Duodenal mucosa (tissue), 2 donors: ENCODE measurements around the gene SRI.
"Not testable (repeated sequence)": the region's sequence is repeated elsewhere in the genome, so short reads cannot be mapped to it uniquely, and the experiment has no call there.

ENCODE experiments used
- H3K27ac ChIP-seq: one replicate; pipeline ENCODE4 v1.7.0; 2013; ENCODE audit warnings: low read depth, low read length
- H3K27me3 ChIP-seq, 2 donors: one replicate each; pipeline ENCODE4 v1.7.0; 2013; ENCODE audit warnings: low read length in 2 of 2, control low read depth in 1 of 2; ENCODE audit not compliant: insufficient read depth in 2 of 2, control insufficient read depth in 1 of 2
- H3K36me3 ChIP-seq, 2 donors: one replicate each; pipeline ENCODE4 v1.7.0; 2013; ENCODE audit warnings: low read length in 2 of 2, control low read depth in 1 of 2; ENCODE audit not compliant: insufficient read depth in 2 of 2, control insufficient read depth in 1 of 2
- H3K4me1 ChIP-seq, 2 donors: one replicate each; pipeline ENCODE4 v1.7.0; 2013; ENCODE audit warnings: low read length in 2 of 2, control low read depth in 1 of 2; ENCODE audit not compliant: insufficient read depth in 2 of 2, control insufficient read depth in 1 of 2
- H3K4me3 ChIP-seq, 2 donors: one replicate each; pipeline ENCODE4 v1.7.0; 2013; ENCODE audit warnings: low read length in 2 of 2, low read depth in 1 of 2
- H3K9ac ChIP-seq, 2 donors: one replicate each; pipeline ENCODE4 v1.7.0; 2013; ENCODE audit warnings: low read length in 2 of 2, low read depth in 1 of 2
- H3K9me3 ChIP-seq, 2 donors: one replicate each; pipeline ENCODE4 v1.7.0; 2013; ENCODE audit warnings: low read length in 2 of 2, control low read depth in 1 of 2; ENCODE audit not compliant: control insufficient read depth in 1 of 2

Gene SRI

GRCh38 chr7:88219781-88220747, at the start of gene SRI:
Gene SRI (minus strand): TSS chr7:88220038. CDS start chr7:88220026, 12 bp downstream.
- no peaks in the 10 kb centered on the region for H3K27me3 ChIP-seq
- H3K27ac ChIP-seq = peak within 1 kb of the TSS; percentile 88
- peaks cover 14 to 22% of the 10 kb centered on the region in 2 donors for H3K36me3 ChIP-seq
- no peaks in the 10 kb centered on the region for H3K9me3 ChIP-seq
- H3K9ac ChIP-seq = peak within 1 kb of the TSS; percentile 88 to 89
- H3K4me3 ChIP-seq = peak within 1 kb of the TSS; percentile 88 to 98
- H3K4me1 ChIP-seq = peaks cover 28 to 32% of the 10 kb centered on the region in 2 donors

- H3K27ac ChIP-seq = no peak overlapping the region
- H3K9me3 ChIP-seq = no peaks in the 10 kb centered on the region
- H3K4me1 ChIP-seq = no peaks in the 10 kb centered on the region
- no peak overlapping the region for H3K9ac ChIP-seq
- H3K36me3 ChIP-seq = no peaks in the 10 kb centered on the region
- H3K27me3 ChIP-seq = no peaks in the 10 kb centered on the region
- no peak overlapping the region for H3K4me3 ChIP-seq
Observed at GRCh38 chr7:88269586-88269985, 49.7 kb upstream of the SRI start.

GRCh38 chr7:88268858-88269257, 49.0 kb upstream of the SRI start:
- Histone ChIP-seq H3K36me3 (no peaks in the 10 kb centered on the region), H3K9me3 (no peaks in the 10 kb centered on the region), H3K27me3 (no peaks in the 10 kb centered on the region), H3K27ac (no peak overlapping the region), H3K4me1 (no peaks in the 10 kb centered on the region), H3K9ac (no peak overlapping the region), H3K4me3 (no peak overlapping the region)

GRCh38 chr7:88268051-88268450, 48.2 kb upstream of the SRI start:
- no peaks in the 10 kb centered on the region for H3K9me3 ChIP-seq
- H3K4me1 ChIP-seq = no peaks in the 10 kb centered on the region
- H3K27me3 ChIP-seq = no peaks in the 10 kb centered on the region
- H3K27ac ChIP-seq = no peak overlapping the region
- no peak overlapping the region for H3K9ac ChIP-seq
- H3K4me3 ChIP-seq = no peak overlapping the region
- no peaks in the 10 kb centered on the region for H3K36me3 ChIP-seq

DNA sequence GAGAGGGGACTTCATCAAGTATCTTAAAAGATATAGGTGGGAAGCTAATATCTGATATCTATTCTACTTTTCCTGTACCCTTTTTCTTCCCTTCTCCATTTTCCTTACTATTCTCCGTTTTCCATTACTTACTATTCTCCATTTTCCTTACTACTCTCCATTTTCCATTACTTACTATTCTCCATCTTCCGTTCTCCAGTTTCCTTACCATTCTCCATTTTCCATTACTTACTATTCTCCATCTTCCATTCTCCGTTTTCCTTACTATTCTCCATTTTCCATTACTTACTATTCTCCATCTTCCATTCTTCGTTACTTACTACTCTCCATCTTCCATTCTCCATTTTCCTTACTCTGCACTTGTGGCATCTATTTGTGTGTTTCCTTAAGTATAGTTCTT, 47.6 kb upstream of the SRI start:
- Histone ChIP-seq H3K27ac (no peak overlapping the region), H3K36me3 (no peaks in the 10 kb centered on the region), H3K4me3 (no peak overlapping the region), H3K4me1 (no peaks in the 10 kb centered on the region), H3K9ac (no peak overlapping the region), H3K9me3 (no peaks in the 10 kb centered on the region), H3K27me3 (no peaks in the 10 kb centered on the region)

DNA sequence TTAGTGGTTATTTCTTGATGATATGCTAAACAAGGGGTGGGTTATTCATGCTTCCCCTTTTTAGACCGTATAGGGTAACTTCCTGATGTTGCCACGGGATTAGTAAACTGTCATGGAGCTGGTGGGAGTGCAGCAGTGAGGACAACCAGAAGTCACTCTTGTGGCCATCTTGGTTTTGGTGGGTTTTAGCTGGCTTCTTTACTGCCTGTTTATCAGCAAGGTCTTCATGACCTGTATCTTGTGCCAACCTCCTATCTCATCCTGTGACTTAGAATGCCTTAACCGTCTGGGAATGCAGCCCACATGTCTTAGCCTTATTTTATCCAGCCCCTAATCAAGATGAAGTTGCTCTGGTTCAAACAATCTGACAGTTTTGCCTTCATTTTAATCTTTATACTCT, 45.1 kb upstream of the SRI start:
- H3K27ac ChIP-seq, H3K4me1 ChIP-seq, H3K4me3 ChIP-seq, H3K27me3 ChIP-seq, H3K9me3 ChIP-seq, H3K9ac ChIP-seq, H3K36me3 ChIP-seq: not testable (repeated sequence)

DNA sequence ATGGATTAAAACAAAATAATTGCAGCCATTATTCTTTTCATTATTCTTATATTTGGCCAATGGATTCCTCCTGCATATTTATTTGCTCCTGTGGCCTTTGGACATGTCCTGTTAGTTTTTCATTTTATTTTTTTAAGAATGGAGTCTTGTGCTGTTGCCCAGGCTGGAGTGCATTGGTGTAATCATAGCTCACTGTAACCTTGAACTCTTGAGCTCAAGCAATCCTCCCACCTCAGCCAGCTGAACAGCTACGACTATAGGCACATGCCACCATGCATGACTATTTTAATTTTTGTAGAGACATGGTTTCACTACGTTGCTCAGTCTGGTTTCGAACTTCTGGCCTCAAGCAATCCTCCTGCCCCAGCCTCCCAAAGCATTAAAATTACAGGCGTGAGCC, 42.7 kb upstream of the SRI start:
- Histone ChIP-seq H3K27ac (no peak overlapping the region), H3K9ac (no peak overlapping the region), H3K36me3 (no peaks in the 10 kb centered on the region), H3K4me3 (no peak overlapping the region), H3K27me3 (no peaks in the 10 kb centered on the region), H3K9me3 (no peaks in the 10 kb centered on the region), H3K4me1 (no peaks in the 10 kb centered on the region)

DNA sequence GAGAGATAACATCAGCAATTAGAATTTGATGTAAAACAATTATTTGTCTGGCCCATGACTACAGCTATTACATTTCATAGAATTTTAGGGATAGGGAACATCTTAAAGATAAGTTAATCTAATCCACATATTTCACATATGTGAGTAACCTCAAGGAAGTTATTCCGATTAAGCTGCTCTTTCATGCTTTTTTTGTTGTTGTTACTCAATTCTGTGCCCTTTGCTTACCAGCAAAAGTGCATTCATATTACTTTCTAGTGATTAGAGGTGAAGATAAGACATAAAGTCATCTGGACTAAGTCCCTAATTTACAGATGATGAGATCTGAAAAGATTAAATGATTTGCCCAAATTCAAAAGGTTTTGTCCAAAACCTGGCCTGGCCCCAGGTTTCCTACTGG, 40.9 kb upstream of the SRI start:
- Histone ChIP-seq H3K4me1 (no peaks in the 10 kb centered on the region), H3K9ac (no peak overlapping the region), H3K4me3 (no peak overlapping the region), H3K27me3 (no peaks in the 10 kb centered on the region), H3K27ac (no peak overlapping the region), H3K36me3 (no peaks in the 10 kb centered on the region), H3K9me3 (no peaks in the 10 kb centered on the region)

DNA sequence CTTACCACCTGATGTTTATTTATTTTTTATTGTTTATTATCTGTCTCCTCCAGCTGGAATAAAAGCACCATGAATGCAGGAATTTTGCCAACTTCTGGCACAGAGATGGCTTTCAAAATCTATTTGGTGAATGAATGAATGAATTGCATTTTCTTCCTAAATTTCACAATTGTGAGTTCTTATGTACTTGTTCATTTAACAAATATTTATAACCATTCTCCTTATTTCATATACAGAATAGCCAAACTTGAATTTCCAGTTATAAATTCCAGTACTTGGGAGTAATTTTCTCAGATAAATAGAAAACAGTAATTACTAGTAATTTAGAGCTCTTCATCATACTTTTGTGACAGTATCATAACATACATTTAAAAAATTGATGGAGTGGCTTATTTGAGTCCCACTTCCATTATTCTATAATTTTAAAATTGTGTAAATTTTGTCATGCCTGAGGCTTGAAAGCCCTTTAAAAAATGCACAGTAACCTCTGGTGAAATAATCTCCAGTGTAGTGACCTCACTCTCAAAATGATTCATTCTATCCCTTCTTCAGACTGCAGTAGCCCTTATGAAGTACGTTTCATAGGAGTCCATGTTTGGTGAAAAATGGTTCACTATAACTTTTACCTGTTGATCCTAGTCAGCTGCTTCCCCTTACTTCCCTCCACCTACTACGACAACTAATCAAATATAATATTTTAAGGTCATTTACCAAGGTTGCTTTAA, 40.0 kb upstream of the SRI start:
- Histone ChIP-seq H3K36me3 (no peaks in the 10 kb centered on the region), H3K9ac (no peak overlapping the region), H3K4me1 (no peaks in the 10 kb centered on the region), H3K9me3 (peaks cover 0 to 1% of the 10 kb centered on the region in 2 donors), H3K27me3 (no peaks in the 10 kb centered on the region), H3K27ac (no peak overlapping the region), H3K4me3 (no peak overlapping the region)

DNA sequence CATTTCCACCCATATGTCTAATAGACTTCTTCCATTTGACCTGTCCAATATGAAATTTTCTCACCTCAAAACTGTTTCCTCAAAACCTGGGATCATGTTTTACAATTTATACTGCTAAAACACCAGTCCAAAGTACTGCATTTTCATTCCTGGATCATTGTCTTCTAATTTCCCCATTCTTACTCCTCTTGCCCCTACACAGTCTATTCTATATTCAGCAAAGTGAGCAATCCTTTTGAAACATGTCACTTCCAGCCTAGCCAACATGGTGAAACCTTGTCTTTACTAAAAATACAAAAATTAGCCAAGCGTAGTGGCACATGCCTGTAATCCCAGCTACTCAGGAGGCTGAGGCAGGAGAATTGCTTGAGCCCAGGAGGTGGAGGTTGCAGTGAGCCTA, 38.5 kb upstream of the SRI start:
- H3K27me3 ChIP-seq, H3K9ac ChIP-seq, H3K27ac ChIP-seq, H3K36me3 ChIP-seq, H3K4me1 ChIP-seq, H3K4me3 ChIP-seq: not testable (repeated sequence)
- peaks cover 9 to 13% of the 10 kb centered on the region in 2 donors for H3K9me3 ChIP-seq
